ENCODE measurements around the gene GOLGA1.
A peak's percentile ranks its signal among the peaks of the same experiment; 100 is the strongest.

The GOLGA1 gene

DNA sequence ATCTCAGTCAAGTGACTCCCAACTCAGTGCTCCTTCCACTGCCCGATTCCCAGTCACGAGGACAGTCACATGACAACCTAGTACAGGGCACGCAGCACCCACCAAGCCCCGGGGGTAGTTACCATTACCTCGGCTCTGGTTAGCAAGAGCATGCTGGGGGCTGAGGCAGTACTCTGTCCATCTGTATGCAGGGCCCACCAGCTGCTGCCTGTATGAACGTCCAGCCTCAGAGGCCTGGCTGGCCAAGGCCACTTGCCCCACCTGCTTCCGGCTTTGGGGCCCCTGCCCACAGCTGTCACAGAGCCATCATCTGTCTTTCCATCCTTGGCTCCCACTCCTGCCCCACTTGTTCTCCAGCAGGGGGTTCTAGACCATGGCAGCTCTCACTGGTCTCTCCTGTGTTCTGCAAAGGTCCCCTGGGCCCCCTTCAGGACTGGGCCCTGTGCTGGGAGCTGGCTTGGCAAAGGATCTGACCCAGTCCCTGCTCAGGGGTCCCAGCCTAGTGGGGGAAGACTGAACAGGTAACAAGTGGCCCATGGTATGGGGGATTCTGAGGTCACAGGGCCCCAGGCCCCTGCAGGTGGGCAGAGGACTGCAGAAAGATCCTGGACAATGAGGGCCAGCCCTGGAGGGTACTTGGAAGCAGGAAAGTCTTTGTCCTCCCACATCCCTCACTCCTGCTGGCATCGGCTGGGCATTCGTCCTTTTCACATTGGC, 82.4 kb downstream of the GOLGA1 start:
- H3K27ac ChIP-seq (ENCODE audit: low read depth, low read length, severe bottlenecking): no peak overlapping the region

GRCh38 chr9:124857533-124858162, 83.2 kb downstream of the GOLGA1 start:
- Histone ChIP-seq H3K27ac (ENCODE audit: low read depth, low read length, severe bottlenecking) (no peak overlapping the region), H3K9me3 (ENCODE audit: control insufficient read depth, low read length) (no peaks in the 10 kb centered on the region), H3K4me3 (ENCODE audit: extremely low read depth, insufficient read depth, low read length, poor library complexity, severe bottlenecking) (no peak overlapping the region), H3K4me1 (ENCODE audit: control insufficient read depth, insufficient read depth, low read length, poor library complexity, severe bottlenecking) (peaks cover 17% of the 10 kb centered on the region), H3K36me3 (ENCODE audit: control insufficient read depth, insufficient read depth, low read length) (peaks cover 51% of the 10 kb centered on the region)
- WGBS, 2 experiments (ENCODE audit: insufficient coverage in 2 of 2): 96 to 97% methylated on average over 19 to 23 of the region's 24 CpGs

More for the DNA sequence above, 82.4 kb downstream of the GOLGA1 start:
- peaks cover 51% of the 10 kb centered on the region for H3K36me3 ChIP-seq (ENCODE audit: control insufficient read depth, insufficient read depth, low read length)
- H3K9me3 ChIP-seq (ENCODE audit: control insufficient read depth, low read length): no peaks in the 10 kb centered on the region
- no peak overlapping the region for H3K4me3 ChIP-seq (ENCODE audit: extremely low read depth, insufficient read depth, low read length, poor library complexity, severe bottlenecking)
- peaks cover 16% of the 10 kb centered on the region for H3K4me1 ChIP-seq (ENCODE audit: control insufficient read depth, insufficient read depth, low read length, poor library complexity, severe bottlenecking)
- 95% methylated on average over 9 of the region's 9 CpGs for WGBS, 2 experiments (ENCODE audit: insufficient coverage in 2 of 2)

- Histone ChIP-seq H3K9me3 (ENCODE audit: control insufficient read depth, low read length) (no peaks in the 10 kb centered on the region), H3K4me3 (ENCODE audit: extremely low read depth, insufficient read depth, low read length, poor library complexity, severe bottlenecking) (no peak overlapping the region), H3K27ac (ENCODE audit: low read depth, low read length, severe bottlenecking) (no peak overlapping the region), H3K4me1 (ENCODE audit: control insufficient read depth, insufficient read depth, low read length, poor library complexity, severe bottlenecking) (peaks cover 25% of the 10 kb centered on the region), H3K36me3 (ENCODE audit: control insufficient read depth, insufficient read depth, low read length) (peaks cover 49% of the 10 kb centered on the region)
- 75 to 79% methylated on average over 13 to 15 of the region's 16 CpGs for WGBS, 2 experiments (ENCODE audit: insufficient coverage in 2 of 2)
Observed at GRCh38 chr9:124855944-124856765, 84.7 kb downstream of the GOLGA1 start.

DNA sequence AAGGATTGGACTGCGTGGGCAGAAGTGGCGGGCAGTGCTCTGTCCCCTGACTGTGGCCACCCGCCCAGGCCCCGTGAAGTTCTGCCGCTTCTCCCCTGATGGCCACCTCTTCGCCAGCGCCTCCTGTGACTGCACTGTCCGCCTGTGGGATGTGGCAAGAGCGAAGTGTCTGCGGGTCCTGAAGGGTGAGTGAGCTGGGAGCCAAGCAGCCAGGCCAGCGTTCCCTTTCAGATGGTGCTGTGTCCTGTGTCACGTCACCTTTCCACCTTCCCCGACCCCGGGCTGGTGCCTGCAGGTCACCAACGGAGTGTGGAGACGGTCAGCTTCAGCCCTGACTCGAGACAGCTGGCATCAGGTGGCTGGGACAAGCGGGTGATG, 85.3 kb downstream of the GOLGA1 start:
- WGBS, 2 experiments (ENCODE audit: insufficient coverage in 2 of 2): 93 to 95% methylated on average over 15 to 18 of the region's 18 CpGs
- Histone ChIP-seq H3K27ac (ENCODE audit: low read depth, low read length, severe bottlenecking) (no peak overlapping the region), H3K4me1 (ENCODE audit: control insufficient read depth, insufficient read depth, low read length, poor library complexity, severe bottlenecking) (peaks cover 25% of the 10 kb centered on the region), H3K4me3 (ENCODE audit: extremely low read depth, insufficient read depth, low read length, poor library complexity, severe bottlenecking) (no peak overlapping the region), H3K9me3 (ENCODE audit: control insufficient read depth, low read length) (no peaks in the 10 kb centered on the region), H3K36me3 (ENCODE audit: control insufficient read depth, insufficient read depth, low read length) (peaks cover 43% of the 10 kb centered on the region)

DNA sequence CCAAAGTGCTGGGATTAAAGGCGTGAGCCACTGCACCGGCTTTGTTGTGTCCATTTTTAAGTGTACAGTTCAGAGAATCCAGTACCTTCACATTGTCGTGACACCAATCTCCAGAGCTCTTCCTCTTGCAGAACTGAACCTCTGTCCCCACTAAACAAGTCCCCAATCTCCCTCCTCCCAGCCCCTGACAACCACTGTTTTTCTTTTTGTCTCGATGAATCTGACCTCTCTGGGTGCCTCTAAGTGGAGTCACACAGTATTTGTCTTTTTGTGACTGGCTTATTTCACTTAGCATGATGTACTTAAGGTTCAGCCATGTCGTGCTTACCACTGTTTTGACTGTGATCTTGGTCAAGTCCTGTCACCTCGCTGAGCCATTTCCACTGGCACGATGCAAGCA, 86.1 kb downstream of the GOLGA1 start:
- no peak overlapping the region for H3K4me3 ChIP-seq (ENCODE audit: extremely low read depth, insufficient read depth, low read length, poor library complexity, severe bottlenecking)
- H3K4me1 ChIP-seq (ENCODE audit: control insufficient read depth, insufficient read depth, low read length, poor library complexity, severe bottlenecking): peaks cover 19% of the 10 kb centered on the region
- H3K9me3 ChIP-seq (ENCODE audit: control insufficient read depth, low read length): no peaks in the 10 kb centered on the region
- H3K27ac ChIP-seq (ENCODE audit: low read depth, low read length, severe bottlenecking): no peak overlapping the region
- 86 to 100% methylated on average over 4 of the region's 7 CpGs for WGBS, 2 experiments (ENCODE audit: insufficient coverage in 2 of 2)
- H3K36me3 ChIP-seq (ENCODE audit: control insufficient read depth, insufficient read depth, low read length): peaks cover 35% of the 10 kb centered on the region

GRCh38 chr9:124854161-124854560, 86.7 kb downstream of the GOLGA1 start:
- Histone ChIP-seq H3K4me3 (ENCODE audit: extremely low read depth, insufficient read depth, low read length, poor library complexity, severe bottlenecking) (no peak overlapping the region), H3K9me3 (ENCODE audit: control insufficient read depth, low read length) (no peaks in the 10 kb centered on the region), H3K27ac (ENCODE audit: low read depth, low read length, severe bottlenecking) (no peak overlapping the region), H3K36me3 (ENCODE audit: control insufficient read depth, insufficient read depth, low read length) (peaks cover 29% of the 10 kb centered on the region), H3K4me1 (ENCODE audit: control insufficient read depth, insufficient read depth, low read length, poor library complexity, severe bottlenecking) (peaks cover 13% of the 10 kb centered on the region)
- WGBS, 2 experiments (ENCODE audit: insufficient coverage in 2 of 2): 97 to 100% methylated on average over 5 to 7 of the region's 8 CpGs

DNA sequence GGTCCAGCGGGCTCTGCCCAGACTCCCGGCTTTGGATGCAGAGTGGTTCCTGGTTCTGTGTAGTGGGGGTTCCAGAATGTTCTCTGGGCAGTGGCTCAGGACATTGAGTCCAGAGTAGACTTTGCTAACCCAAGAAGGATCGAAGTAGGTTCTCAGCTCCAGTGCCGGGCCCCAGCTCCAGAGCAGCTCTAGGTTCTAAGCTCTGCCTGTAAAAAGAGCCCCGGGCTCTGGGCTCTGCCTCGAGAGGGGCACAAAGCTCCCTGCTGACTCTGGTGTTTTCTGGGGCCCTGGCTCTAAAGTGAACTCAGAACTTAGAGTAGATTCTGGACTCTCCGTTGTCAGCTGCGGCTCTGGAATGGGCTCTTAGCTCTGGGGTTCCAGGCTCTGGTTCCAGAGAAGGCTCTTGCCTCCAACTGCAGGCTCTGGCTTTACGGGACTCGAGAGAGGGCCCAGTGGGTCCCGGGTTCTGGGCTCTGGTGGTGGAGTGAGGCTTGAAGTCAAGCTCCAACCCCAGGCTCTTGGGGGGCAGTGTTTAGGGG, 87.2 kb downstream of the GOLGA1 start:
- H3K36me3 ChIP-seq (ENCODE audit: control insufficient read depth, insufficient read depth, low read length): peaks cover 24% of the 10 kb centered on the region
- H3K4me1 ChIP-seq (ENCODE audit: control insufficient read depth, insufficient read depth, low read length, poor library complexity, severe bottlenecking): peaks cover 9% of the 10 kb centered on the region
- H3K27ac ChIP-seq (ENCODE audit: low read depth, low read length, severe bottlenecking): no peak overlapping the region
- no peaks in the 10 kb centered on the region for H3K9me3 ChIP-seq (ENCODE audit: control insufficient read depth, low read length)
- 79 to 87% methylated on average over 9 to 10 of the region's 11 CpGs for WGBS, 2 experiments (ENCODE audit: insufficient coverage in 2 of 2)
- H3K4me3 ChIP-seq (ENCODE audit: extremely low read depth, insufficient read depth, low read length, poor library complexity, severe bottlenecking): peak overlapping the region; percentile 39

GRCh38 chr9:124852829-124853531, 87.9 kb downstream of the GOLGA1 start, which contains the start of gene WDR38:
WDR38 (plus strand) TSS chr9:124853460; CDS start chr9:124853532, 72 bp downstream.
- 1 to 3% methylated on average over 24 to 50 of the region's 51 CpGs for WGBS, 2 experiments (ENCODE audit: insufficient coverage in 2 of 2)
- Histone ChIP-seq H3K27ac (ENCODE audit: low read depth, low read length, severe bottlenecking) (no peak within 1 kb of the TSS), H3K36me3 (ENCODE audit: control insufficient read depth, insufficient read depth, low read length) (peaks cover 17% of the 10 kb centered on the region), H3K4me1 (ENCODE audit: control insufficient read depth, insufficient read depth, low read length, poor library complexity, severe bottlenecking) (peaks cover 9% of the 10 kb centered on the region), H3K4me3 (ENCODE audit: extremely low read depth, insufficient read depth, low read length, poor library complexity, severe bottlenecking) (peak within 1 kb of the TSS; percentile 39), H3K9me3 (ENCODE audit: control insufficient read depth, low read length) (no peaks in the 10 kb centered on the region)

GRCh38 chr9:124852121-124852828, 88.6 kb downstream of the GOLGA1 start:
- Histone ChIP-seq H3K4me3 (ENCODE audit: extremely low read depth, insufficient read depth, low read length, poor library complexity, severe bottlenecking) (no peak overlapping the region), H3K27ac (ENCODE audit: low read depth, low read length, severe bottlenecking) (no peak overlapping the region), H3K4me1 (ENCODE audit: control insufficient read depth, insufficient read depth, low read length, poor library complexity, severe bottlenecking) (peaks cover 9% of the 10 kb centered on the region), H3K9me3 (ENCODE audit: control insufficient read depth, low read length) (no peaks in the 10 kb centered on the region), H3K36me3 (ENCODE audit: control insufficient read depth, insufficient read depth, low read length) (peaks cover 10% of the 10 kb centered on the region)
- WGBS, 2 experiments (ENCODE audit: insufficient coverage in 2 of 2): 80 to 88% methylated on average over 8 to 11 of the region's 13 CpGs
